NCI-H446 treated with DMSO at 0.1 percent for 48 hours (cell line): ENCODE data around the gene PRICKLE2.

ENCODE experiments used
- DNase-seq: peaks from one replicate; lab custom pipeline; 2025; lab: John Stamatoyannopoulos, UW

The PRICKLE2 gene

GRCh38 chr3:64047787-64048186, 177.5 kb downstream of the PRICKLE2 start:
- no peak for DNase-seq

DNA sequence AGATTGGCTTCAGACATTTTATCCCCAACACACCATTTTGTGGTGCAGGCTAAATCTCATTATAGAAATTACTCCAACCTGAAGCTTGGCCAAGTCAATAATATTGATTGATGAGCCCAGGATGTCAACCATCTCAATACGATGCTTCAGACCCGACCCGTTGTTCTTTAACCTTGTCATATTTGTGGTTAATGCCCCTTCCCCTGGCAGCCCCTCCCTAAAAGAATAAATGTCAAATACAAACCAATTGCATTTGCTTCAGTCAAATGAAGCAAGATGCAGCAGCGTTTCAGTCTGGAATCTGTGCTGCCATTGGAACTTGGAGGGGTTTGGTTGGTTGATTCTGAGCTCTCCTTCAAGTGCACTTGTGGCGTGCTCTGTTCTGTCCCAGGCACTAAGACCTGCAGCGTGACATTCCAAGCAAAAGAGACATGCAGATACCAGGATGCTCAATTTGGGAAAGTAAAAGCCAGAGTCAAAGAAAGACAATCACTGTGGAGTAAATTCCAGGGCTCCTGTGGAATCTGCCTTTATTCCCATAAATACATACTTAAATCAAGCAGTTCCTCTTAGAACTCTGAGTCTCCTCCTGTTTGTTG, 178.2 kb downstream of the PRICKLE2 start:
- no peak for DNase-seq

- no peak for DNase-seq
Observed at GRCh38 chr3:64046592-64046991, 178.7 kb downstream of the PRICKLE2 start.

DNA sequence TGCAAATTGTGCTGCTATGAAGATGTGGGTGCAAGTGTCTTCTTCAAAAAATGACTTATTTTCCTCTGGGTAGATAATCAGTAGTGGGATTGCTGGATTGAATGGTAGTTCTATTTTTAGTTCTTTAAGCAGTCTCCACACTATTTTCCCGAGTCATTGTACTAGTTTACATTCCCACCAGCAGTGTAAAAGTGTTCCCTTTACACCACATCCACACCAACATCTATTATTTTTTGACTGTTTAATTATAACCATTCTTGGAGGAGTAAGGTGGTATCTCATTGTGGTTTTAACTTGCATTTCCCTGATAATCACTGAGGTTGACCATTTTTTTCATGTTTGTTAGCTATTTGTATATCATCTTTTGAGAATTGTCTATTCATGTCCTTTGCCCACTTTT, 182.3 kb downstream of the PRICKLE2 start:
- no peak for DNase-seq
